ENCODE results near the gene FER1L5. TPM values are rescaled to one million over a fixed set of nuclear protein-coding genes. Genes with fewer than 3 reads are reported as not detected.

FER1L5 gene
- total RNA-seq, 1 experiment from 2014 or later: 0.91 TPM

- H4K20me1 ChIP-seq (ENCODE audit: insufficient read depth): no peaks in the 10 kb centered on the region
- H2AFZ ChIP-seq (ENCODE audit: low read depth, low read length, poor library complexity, severe bottlenecking): no peak overlapping the region
- DNase-seq (ENCODE audit: low read depth, low spot score) (no peak), ATAC-seq (no peak)
- BruUV-seq (replicated peaks): no TSS peak
- no peak overlapping the region for H3K27ac ChIP-seq (ENCODE audit: low read depth, low read length)
- H3K79me2 ChIP-seq (ENCODE audit: insufficient read depth, low read length): no peaks in the 10 kb centered on the region
- no peak overlapping the region for H3K4me3 ChIP-seq (replicated peaks in 1 of 2; ENCODE audit: low read depth in 1 of 2, low read length in 2 of 2)
- TF ChIP-seq ZFX (IDR thresholded peaks at IDR 0.05): no peak
- TF ChIP-seq CEBPB (IDR thresholded peaks at IDR 0.05; ENCODE audit: low read depth): no peak
- TF ChIP-seq SRF (IDR thresholded peaks at IDR 0.05; ENCODE audit: low read depth): no peak
- TF ChIP-seq ATF3 (IDR thresholded peaks at IDR 0.05): no peak
- TF ChIP-seq CTCF (IDR thresholded peaks at IDR 0.05 in 2 of 3, conservative IDR thresholded peaks at IDR 0.05 in 1 of 3; ENCODE audit: borderline replicate concordance in 1 of 3, insufficient read depth in 1 of 3, low read depth in 2 of 3, low read length in 2 of 3): no peak
- no peaks in the 10 kb centered on the region for H3K9me3 ChIP-seq (ENCODE audit: control insufficient read depth in 1 of 2, insufficient read depth in 1 of 2, low read depth in 1 of 2, low read length in 2 of 2)
- no peak overlapping the region for H3K4me2 ChIP-seq (ENCODE audit: low read length)
- no peaks in the 10 kb centered on the region for H3K4me1 ChIP-seq (ENCODE audit: control insufficient read depth in 1 of 2, insufficient read depth in 2 of 2, low read length in 2 of 2)
- no peaks in the 10 kb centered on the region for H3K27me3 ChIP-seq (ENCODE audit: insufficient read depth, low read length)
- intact Hi-C loops (cut with micrococcal nuclease): no loop called here
- ChIA-PET CTCF (no interaction called here), RAD21 (ENCODE audit: low non-redundant PET in 1 of 2, low total read pairs in 2 of 2, uncharacterized antibody in 2 of 2, unreplicated experiment in 2 of 2) (no interaction called here), POLR2A (no interaction called here)
- H3K9me2 ChIP-seq (ENCODE audit: insufficient read depth): no peaks in the 10 kb centered on the region
- no peaks in the 10 kb centered on the region for H3K36me3 ChIP-seq (ENCODE audit: control insufficient read depth in 1 of 2, insufficient read depth in 2 of 2, low read length in 2 of 2)
- H3K9ac ChIP-seq (ENCODE audit: low read length): no peak overlapping the region
These were observed 53.0 kb downstream of the FER1L5 start for GRCh38 chr2:96695602-96696001.

- no peak for ATAC-seq
- Histone ChIP-seq H2AFZ (ENCODE audit: low read depth, low read length, poor library complexity, severe bottlenecking) (no peak overlapping the region), H3K36me3 (ENCODE audit: control insufficient read depth in 1 of 2, insufficient read depth in 2 of 2, low read length in 2 of 2) (no peaks in the 10 kb centered on the region), H3K4me2 (ENCODE audit: low read length) (no peak overlapping the region), H3K4me3 (replicated peaks in 1 of 2; ENCODE audit: low read depth in 1 of 2, low read length in 2 of 2) (no peak overlapping the region), H4K20me1 (ENCODE audit: insufficient read depth) (no peaks in the 10 kb centered on the region), H3K27me3 (ENCODE audit: insufficient read depth, low read length) (no peaks in the 10 kb centered on the region), H3K4me1 (ENCODE audit: control insufficient read depth in 1 of 2, insufficient read depth in 2 of 2, low read length in 2 of 2) (no peaks in the 10 kb centered on the region), H3K9ac (ENCODE audit: low read length) (no peak overlapping the region), H3K79me2 (ENCODE audit: insufficient read depth, low read length) (no peaks in the 10 kb centered on the region), H3K9me3 (ENCODE audit: control insufficient read depth in 1 of 2, insufficient read depth in 1 of 2, low read depth in 1 of 2, low read length in 2 of 2) (no peaks in the 10 kb centered on the region), H3K27ac (ENCODE audit: low read depth, low read length) (no peak overlapping the region), H3K9me2 (ENCODE audit: insufficient read depth) (no peaks in the 10 kb centered on the region)
- ChIA-PET POLR2A (no interaction called here), CTCF (no interaction called here), RAD21 (ENCODE audit: low non-redundant PET in 1 of 2, low total read pairs in 2 of 2, uncharacterized antibody in 2 of 2, unreplicated experiment in 2 of 2) (no interaction called here)
- no peak for DNase-seq (ENCODE audit: low read depth, low spot score)
- BruUV-seq (replicated peaks): no TSS peak
- intact Hi-C loops (cut with micrococcal nuclease): no loop called here
- TF ChIP-seq SIN3A (IDR thresholded peaks at IDR 0.05; ENCODE audit: low read depth): no peak
- TF ChIP-seq MAX (IDR thresholded peaks at IDR 0.05): no peak
- TF ChIP-seq ELF1 (IDR thresholded peaks at IDR 0.05; ENCODE audit: borderline replicate concordance, low read depth): no peak
- no peak for TF ChIP-seq POLR2AphosphoS5 (IDR thresholded peaks at IDR 0.05; ENCODE audit: low read depth, low read length)
- no peak for TF ChIP-seq CBX3 (IDR thresholded peaks at IDR 0.05; ENCODE audit: low read depth)
- TF ChIP-seq FOSL1 (IDR thresholded peaks at IDR 0.05; ENCODE audit: low read depth): no peak
- no peak for TF ChIP-seq RAD21 (IDR thresholded peaks at IDR 0.05; ENCODE audit: low read depth)
- no peak for TF ChIP-seq YY1 (IDR thresholded peaks at IDR 0.05; ENCODE audit: extremely low read depth, insufficient replicate concordance, low read depth, low read length)
- no peak for TF ChIP-seq ATF3 (IDR thresholded peaks at IDR 0.05)
- TF ChIP-seq POLR2A (IDR thresholded peaks at IDR 0.05; ENCODE audit: borderline replicate concordance, extremely low read depth, insufficient read depth, insufficient read length): no peak
- TF ChIP-seq SP1 (IDR thresholded peaks at IDR 0.05; ENCODE audit: low read depth): no peak
- no peak for TF ChIP-seq TCF7L2 (IDR thresholded peaks at IDR 0.05; ENCODE audit: borderline replicate concordance, extremely low read depth, insufficient read depth, insufficient read length)
- no peak for TF ChIP-seq JUND (IDR thresholded peaks at IDR 0.05)
- TF ChIP-seq EGR1 (IDR thresholded peaks at IDR 0.05; ENCODE audit: low read depth): no peak
- TF ChIP-seq CTCF (IDR thresholded peaks at IDR 0.05 in 2 of 3, conservative IDR thresholded peaks at IDR 0.05 in 1 of 3; ENCODE audit: borderline replicate concordance in 1 of 3, insufficient read depth in 1 of 3, low read depth in 2 of 3, low read length in 2 of 3): no peak
- no peak for TF ChIP-seq CEBPB (IDR thresholded peaks at IDR 0.05; ENCODE audit: low read depth)
- TF ChIP-seq EZH2 (IDR thresholded peaks at IDR 0.05): no peak
These were observed 54.9 kb downstream of the FER1L5 start for GRCh38 chr2:96697476-96697875.
